ENCODE data around the gene GPER1.

The GPER1 gene

GRCh38 chr7:1050956-1051690, 36.8 kb upstream of the GPER1 start:
- H3K9me2 ChIP-seq (replicated peaks; ENCODE audit: control insufficient read depth, low read length) = no peaks in the 10 kb centered on the region
- no peaks in the 10 kb centered on the region for H3K9me3 ChIP-seq (ENCODE audit: control insufficient read depth, insufficient read depth, low read length)
- H3K27ac ChIP-seq (ENCODE audit: low read depth, low read length) = no peak overlapping the region
- TF ChIP-seq CTCF (IDR thresholded peaks at IDR 0.05; ENCODE audit: low read depth, low read length, poor library complexity, severe bottlenecking) (no peak), EZH2phosphoT487 (IDR thresholded peaks at IDR 0.05; ENCODE audit: borderline replicate concordance, low read length) (no peak)
- H3K4me2 ChIP-seq (ENCODE audit: low read length) = no peak overlapping the region
- peaks cover 19% of the 10 kb centered on the region for H3K79me2 ChIP-seq (ENCODE audit: control insufficient read depth, low read length)
- H3K4me1 ChIP-seq (ENCODE audit: control insufficient read depth, low read length) = peaks cover 54% of the 10 kb centered on the region
- H3K27me3 ChIP-seq (ENCODE audit: control insufficient read depth, low read length) = no peaks in the 10 kb centered on the region
- H3F3A ChIP-seq (ENCODE audit: control insufficient read depth, insufficient read depth) = no peaks in the 10 kb centered on the region
- peaks cover 2% of the 10 kb centered on the region; the same call in 1 of the 2 replicates for H3K36me3 ChIP-seq (ENCODE audit: control insufficient read depth, low read length)
- peaks cover 16% of the 10 kb centered on the region for H4K20me1 ChIP-seq (ENCODE audit: control insufficient read depth, insufficient read depth, low read depth, low read length)
- no peak overlapping the region for H3K4me3 ChIP-seq (ENCODE audit: low read length)

GRCh38 chr7:1052031-1052818, 35.7 kb upstream of the GPER1 start:
- peaks cover 65% of the 10 kb centered on the region for H3K4me1 ChIP-seq (ENCODE audit: control insufficient read depth, low read length)
- no peaks in the 10 kb centered on the region for H3K9me3 ChIP-seq (ENCODE audit: control insufficient read depth, insufficient read depth, low read length)
- peaks cover 8% of the 10 kb centered on the region; the same call in 1 of the 2 replicates for H3K36me3 ChIP-seq (ENCODE audit: control insufficient read depth, low read length)
- H3K9me2 ChIP-seq (replicated peaks; ENCODE audit: control insufficient read depth, low read length) = no peaks in the 10 kb centered on the region
- peaks cover 16% of the 10 kb centered on the region for H4K20me1 ChIP-seq (ENCODE audit: control insufficient read depth, insufficient read depth, low read depth, low read length)
- H3K27me3 ChIP-seq (ENCODE audit: control insufficient read depth, low read length) = no peaks in the 10 kb centered on the region
- TF ChIP-seq EZH2phosphoT487 (IDR thresholded peaks at IDR 0.05; ENCODE audit: borderline replicate concordance, low read length) (no peak), CTCF (IDR thresholded peaks at IDR 0.05; ENCODE audit: low read depth, low read length, poor library complexity, severe bottlenecking) (no peak)
- H3F3A ChIP-seq (ENCODE audit: control insufficient read depth, insufficient read depth) = no peaks in the 10 kb centered on the region
- no peak overlapping the region for H3K27ac ChIP-seq (ENCODE audit: low read depth, low read length)
- no peak overlapping the region for H3K4me2 ChIP-seq (ENCODE audit: low read length)
- H3K79me2 ChIP-seq (ENCODE audit: control insufficient read depth, low read length) = peaks cover 28% of the 10 kb centered on the region
- no peak overlapping the region for H3K4me3 ChIP-seq (ENCODE audit: low read length)

- TF ChIP-seq CTCF (IDR thresholded peaks at IDR 0.05; ENCODE audit: low read depth, low read length, poor library complexity, severe bottlenecking) (no peak), EZH2phosphoT487 (IDR thresholded peaks at IDR 0.05; ENCODE audit: borderline replicate concordance, low read length) (no peak)
- Histone ChIP-seq H3K4me1 (ENCODE audit: control insufficient read depth, low read length) (peaks cover 72% of the 10 kb centered on the region), H4K20me1 (ENCODE audit: control insufficient read depth, insufficient read depth, low read depth, low read length) (peaks cover 16% of the 10 kb centered on the region), H3K9me2 (replicated peaks; ENCODE audit: control insufficient read depth, low read length) (no peaks in the 10 kb centered on the region), H3K79me2 (ENCODE audit: control insufficient read depth, low read length) (peaks cover 34% of the 10 kb centered on the region), H3K9me3 (ENCODE audit: control insufficient read depth, insufficient read depth, low read length) (no peaks in the 10 kb centered on the region), H3K36me3 (ENCODE audit: control insufficient read depth, low read length) (peaks cover 16% of the 10 kb centered on the region), H3K27me3 (ENCODE audit: control insufficient read depth, low read length) (no peaks in the 10 kb centered on the region), H3F3A (ENCODE audit: control insufficient read depth, insufficient read depth) (no peaks in the 10 kb centered on the region), H3K4me2 (ENCODE audit: low read length) (no peak overlapping the region), H3K4me3 (ENCODE audit: low read length) (no peak overlapping the region), H3K27ac (ENCODE audit: low read depth, low read length) (no peak overlapping the region)
These were observed 34.9 kb upstream of the GPER1 start for GRCh38 chr7:1053002-1053411.
